Measurements from ENCODE around the gene HOMER1.
A peak's percentile ranks its signal among the peaks of the same experiment; 100 is the strongest.

HOMER1 gene, protein sequence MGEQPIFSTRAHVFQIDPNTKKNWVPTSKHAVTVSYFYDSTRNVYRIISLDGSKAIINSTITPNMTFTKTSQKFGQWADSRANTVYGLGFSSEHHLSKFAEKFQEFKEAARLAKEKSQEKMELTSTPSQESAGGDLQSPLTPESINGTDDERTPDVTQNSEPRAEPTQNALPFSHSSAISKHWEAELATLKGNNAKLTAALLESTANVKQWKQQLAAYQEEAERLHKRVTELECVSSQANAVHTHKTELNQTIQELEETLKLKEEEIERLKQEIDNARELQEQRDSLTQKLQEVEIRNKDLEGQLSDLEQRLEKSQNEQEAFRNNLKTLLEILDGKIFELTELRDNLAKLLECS

DNA sequence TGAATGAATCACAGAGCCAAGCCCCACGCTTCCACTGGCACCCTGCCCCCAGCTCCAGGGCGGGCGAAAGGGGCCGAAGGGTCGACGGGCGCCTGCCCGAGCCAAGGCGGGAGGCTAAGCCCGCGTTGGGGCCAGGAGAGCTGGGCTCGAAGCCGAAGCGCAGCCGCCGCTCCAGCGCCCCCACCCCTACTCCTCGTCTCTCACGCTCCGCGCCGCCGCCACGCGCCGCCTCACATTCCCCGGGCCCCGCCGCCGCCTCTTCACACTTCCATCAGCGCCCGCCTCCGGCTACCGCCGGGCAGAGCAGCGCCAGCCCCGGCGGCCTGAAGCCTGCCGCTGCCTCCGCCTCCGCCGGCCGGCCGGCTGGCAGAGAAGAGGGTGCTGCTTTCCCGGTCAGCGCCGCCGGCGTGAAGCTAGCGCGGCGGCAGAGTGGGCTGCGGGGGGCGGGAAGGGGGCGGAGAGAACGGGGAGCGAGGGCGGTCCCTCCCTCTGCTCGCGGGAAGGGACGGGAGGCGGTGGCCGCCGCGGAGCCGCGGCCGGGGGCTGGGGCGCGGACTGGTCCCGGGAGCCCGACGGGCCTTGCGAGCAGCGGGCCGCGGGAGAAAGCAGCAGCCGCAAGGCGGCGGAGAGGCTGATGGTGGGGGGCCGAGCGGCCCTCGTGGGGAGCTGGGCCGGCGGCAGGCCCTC lies at the start of gene HOMER1:
TSS of gene HOMER1 (minus strand) at position 431 of the 687 bp plus-strand sequence. CDS start 1,360 bp downstream, outside the sequence.
- peak; percentile 49 for DNase-seq (ENCODE audit: low spot score)

DNA sequence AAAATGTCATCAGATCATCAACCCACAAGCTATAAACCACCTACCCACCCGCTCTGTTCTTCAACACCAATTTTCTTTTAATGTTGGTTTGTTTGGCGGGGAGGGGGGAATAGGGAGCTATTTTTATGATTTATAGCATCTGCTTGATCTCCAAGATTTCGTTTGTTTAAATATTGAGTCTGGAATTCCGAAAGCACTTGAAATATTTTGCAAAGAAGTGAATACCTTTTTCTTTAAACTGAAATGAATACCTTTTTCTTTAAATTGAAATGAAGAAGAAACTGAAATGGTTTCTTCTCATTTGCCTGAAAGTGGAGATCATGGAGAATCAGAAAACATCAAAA lies 49.3 kb upstream of the HOMER1 start:
- DNase-seq (ENCODE audit: low spot score) = no peak

DNA sequence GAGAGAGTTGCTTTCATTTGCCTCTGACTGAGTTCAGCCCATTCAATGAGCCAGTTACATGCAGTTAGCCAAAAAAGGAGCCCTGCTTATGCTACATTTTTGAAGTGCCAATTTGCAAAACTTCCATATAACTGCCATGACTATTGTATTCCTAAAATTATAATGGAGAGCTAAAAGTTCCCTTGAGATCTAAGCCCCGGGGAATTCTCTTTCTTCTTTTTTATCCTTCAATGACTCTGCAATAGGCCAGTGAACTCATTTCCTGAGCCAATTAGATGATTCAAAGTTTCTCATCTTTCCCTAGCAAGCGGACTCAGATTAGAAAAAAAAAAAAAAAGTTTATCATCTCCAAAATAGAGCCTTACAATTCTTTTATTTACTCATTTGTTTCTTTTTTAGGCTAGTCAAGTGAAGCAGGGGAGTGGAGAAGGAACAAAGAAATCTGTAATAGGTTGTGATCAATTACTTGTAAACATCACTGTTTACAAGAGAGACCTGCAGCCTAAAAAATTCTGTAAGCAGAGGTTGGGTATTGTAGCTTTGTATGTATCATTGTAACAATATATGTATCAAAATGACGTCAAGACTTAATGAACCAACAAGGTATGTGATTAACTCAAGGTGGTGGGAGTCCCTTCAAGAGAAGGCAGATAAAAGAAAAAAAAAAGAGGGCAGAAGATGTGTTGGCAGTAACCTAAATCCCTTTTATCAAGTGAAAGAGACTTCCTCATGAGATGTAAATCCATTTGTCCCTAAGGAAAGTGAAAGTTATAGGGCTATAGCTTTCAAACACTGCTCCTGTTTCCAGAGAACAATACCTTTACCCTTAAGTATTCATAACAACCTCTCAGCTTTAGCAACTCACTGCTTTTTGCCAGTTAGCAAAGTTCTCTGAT lies 48.7 kb upstream of the HOMER1 start:
- no peak for DNase-seq (ENCODE audit: low spot score)

DNA sequence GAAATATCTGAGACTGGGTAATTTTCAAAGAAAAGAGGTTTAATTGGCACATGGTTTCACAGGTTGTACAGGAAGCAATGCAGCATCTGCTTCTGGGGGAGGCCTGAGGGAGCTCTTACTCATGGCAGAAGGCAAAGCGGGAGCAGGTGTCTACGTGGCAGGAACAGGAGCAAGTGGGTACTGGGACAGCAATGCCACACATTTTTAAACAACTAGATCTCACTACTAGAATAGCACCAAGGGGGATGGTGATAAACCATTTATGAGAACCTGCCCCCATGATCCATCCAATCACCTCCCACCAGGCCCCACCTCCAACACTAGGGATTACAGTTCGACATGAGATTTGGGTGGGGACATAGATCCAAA lies 47.6 kb upstream of the HOMER1 start:
- no peak for DNase-seq (ENCODE audit: low spot score)

DNA sequence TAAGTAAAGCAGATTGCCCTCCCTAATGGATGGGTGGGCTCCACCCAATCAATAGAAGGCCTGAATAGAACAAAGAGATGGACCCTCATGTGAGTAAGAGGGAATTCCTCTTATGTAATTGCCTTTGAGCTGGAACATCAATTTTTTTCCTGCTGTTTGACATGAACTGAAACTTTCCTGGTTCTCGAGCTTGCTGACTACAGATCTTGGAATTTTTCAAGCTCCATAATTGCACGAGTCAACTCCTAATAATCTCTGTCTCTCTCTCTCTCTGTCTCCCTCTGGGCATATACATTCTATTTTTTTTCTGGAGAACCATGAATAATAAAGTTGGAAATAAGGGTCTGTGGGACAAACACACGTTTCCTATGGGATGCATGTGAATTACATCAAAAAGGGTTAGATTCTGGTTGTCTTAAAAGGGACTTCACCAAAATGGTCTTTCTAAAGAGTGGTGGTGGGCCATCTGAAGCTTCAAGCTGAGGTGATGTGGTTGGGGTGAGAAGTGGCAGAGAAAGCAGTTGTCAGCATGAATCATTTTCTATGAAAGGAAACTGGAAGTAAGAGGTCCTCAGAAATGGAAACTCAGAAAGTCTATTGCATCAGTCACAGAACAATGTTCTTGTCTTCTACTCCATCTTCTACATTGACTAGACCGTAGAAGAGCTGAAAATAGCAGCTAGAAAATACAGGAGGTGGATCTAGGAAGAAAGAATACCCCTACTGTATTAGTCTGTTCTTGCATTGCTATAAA lies 47.0 kb upstream of the HOMER1 start:
- peak; percentile 4 for DNase-seq (ENCODE audit: low spot score)

DNA sequence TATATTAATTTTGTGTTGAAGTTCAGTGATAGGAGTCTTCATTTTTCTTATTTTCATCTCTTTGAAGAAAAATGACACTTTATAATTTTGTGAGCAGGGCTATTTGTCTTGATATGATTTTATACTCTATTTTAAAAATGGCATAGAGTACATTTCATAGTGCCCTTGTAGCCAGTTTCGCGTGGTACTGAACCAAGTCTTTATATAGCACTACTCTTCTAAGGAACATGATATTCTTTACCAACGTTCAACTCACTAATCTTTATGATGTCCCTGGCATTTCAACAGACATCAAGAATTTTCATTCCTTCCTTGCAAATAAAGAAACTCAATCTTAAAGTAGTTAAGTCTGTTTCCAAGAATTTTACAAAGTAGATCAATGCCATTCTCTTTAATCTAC lies 41.5 kb upstream of the HOMER1 start:
- no peak for DNase-seq (ENCODE audit: low spot score)

DNA sequence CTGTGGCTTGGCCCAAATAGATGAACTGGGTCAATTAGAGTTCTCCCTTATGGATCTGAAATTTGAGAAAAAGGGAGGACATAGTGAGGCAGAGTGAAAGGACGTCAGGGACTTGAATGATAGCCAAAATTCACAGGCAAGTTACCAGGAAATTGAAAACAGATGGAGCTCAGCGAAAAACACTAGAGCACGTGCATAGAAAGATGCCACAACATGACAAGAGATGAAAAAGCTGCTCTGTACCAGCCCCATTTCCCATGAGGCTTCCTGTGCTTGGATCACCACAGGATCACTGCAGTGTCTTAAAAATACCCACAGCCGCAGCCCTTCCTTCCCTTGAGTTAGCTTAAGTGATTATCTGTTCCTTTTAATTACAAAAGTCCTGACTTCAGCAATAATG lies 39.0 kb upstream of the HOMER1 start:
- DNase-seq (ENCODE audit: low spot score) = no peak

DNA sequence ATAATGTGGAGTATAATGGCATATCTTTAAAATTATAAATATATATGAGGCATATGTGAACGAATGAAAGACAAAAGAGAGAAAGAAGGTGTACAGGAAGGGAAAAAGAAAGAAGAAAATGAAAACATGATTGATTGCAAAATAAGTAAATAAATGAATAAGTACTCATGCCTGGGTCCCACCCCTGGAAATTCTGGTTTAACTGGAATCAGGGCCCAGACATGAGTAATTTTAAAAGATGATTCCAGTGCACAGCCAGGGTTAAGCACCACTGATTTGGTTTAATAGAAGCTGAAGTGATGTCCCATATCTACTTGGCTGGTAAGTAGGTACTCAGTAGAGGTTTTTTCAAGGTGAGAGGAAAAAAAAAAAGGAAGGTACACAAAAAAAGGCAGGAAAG lies 34.0 kb upstream of the HOMER1 start:
- DNase-seq (ENCODE audit: low spot score) = no peak

DNA sequence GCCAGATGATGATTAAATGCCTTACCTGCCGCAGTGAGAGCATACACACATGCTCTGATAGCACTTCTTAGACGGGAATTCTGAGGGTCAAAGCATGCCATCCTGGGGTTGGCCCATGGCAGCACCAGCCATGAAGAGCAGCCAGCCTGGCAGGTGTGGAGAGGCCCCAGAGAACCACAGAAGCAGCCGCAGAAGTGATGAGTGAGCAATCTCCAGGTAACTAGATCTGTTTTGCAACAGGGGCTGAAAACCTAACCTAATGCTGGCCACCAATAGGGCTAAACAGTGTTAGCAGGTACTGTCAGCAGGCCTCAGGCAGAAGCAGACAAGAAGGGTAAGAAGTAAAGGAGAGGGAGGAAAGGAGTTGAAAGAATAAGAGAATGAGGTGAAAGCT lies 33.5 kb upstream of the HOMER1 start:
- no peak for DNase-seq (ENCODE audit: low spot score)

DNA sequence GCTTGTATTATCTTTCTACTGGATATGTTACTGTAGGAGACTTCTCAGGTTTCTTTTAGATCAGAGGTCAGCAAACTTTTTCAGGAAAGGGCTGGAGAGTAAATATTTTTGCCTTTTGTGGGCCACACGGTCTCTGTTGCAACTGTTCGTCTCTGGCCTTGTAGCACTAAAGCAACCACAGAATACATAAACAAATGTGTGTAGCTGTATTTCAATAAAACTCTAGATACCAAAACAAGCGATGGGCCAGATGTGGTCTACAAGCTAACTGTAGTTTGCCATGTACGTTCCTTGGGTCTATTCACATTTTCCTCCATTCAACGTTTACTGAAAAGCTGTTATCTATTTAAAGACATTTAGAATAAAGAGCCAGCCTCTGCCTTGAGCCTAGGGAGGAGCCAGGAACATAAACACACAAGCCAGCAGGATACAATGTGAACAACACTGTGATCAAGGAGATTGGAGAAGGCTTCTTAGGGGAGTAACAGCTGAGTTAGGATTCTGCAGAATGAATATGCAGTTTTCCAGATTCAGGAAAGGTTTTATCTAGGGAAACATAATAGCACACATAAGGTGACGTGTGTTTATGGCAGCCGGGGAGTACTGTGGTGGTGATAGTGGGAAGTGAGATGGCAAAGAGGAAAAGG lies 33.0 kb upstream of the HOMER1 start:
- no peak for DNase-seq (ENCODE audit: low spot score)

DNA sequence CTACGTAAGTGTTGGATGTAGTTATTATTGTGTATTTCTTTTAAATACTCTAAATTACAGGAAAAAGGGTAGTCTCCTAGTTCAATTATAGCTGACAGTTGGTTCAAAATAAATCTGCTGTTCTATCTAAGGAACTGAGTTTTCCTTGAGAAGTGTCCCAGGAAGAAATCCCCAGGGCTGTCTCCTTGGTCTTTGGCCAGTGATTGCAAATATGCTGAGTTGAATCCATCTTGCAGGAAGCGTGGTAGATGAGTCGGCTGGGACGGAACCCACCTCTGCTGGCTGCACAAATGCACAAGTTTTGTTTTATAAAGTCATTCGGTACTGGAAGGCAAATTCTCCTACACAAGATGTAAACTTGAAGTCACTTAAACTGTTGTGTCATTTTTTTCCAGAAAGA lies 30.2 kb upstream of the HOMER1 start:
- DNase-seq (ENCODE audit: low spot score) = no peak

DNA sequence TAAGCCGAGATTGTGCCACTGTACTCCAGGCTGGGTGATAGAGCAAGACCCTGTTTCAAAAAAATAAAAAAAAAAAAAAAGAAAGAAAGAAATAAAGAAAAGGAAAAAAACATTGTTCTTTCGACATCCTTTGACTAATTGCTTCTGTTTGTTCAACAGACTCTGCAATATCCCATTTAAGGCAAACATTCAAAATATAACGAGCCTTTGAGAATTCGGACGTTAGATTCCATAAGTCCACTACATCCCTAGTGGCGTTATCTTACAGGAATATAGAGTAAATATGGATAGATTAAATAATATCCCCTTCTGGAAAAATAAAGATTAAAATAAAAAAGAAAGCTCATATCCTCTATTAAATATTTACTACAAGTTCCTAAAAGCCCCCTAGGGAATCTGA lies 27.0 kb upstream of the HOMER1 start:
- no peak for DNase-seq (ENCODE audit: low spot score)

DNA sequence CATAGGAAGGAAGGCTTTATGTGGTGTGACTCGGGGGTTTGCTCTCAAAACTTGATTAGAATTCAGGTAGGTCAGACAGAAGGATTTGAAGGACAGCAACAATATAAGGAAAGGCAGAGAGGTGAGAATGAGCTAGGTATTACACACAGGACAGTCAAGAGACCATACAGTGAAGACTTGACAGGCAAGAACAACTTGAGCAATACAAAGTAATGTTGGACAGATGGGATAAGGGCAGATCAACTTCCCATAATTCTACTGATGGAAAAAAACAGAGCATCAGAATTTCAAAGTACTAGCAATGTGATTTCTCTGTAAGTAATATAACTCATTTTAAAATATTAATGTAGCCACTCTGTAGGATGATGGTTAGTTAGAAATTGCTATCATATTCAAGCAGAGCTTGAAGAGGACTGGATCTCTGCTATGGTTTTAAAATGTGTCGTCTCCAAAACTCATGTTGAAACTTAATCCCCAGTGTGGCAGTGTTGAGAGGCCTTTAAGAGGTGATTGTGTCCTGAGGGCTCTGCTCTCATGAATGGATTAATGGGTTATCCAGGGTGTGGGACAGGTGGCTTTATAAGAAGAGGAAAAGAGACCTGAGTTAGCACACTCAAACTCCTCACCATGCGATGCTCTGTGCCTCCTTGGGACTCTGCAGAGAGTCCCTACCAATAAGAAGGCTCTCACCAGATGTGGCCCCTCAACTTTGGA lies 22.4 kb upstream of the HOMER1 start:
- DNase-seq (ENCODE audit: low spot score) = no peak

DNA sequence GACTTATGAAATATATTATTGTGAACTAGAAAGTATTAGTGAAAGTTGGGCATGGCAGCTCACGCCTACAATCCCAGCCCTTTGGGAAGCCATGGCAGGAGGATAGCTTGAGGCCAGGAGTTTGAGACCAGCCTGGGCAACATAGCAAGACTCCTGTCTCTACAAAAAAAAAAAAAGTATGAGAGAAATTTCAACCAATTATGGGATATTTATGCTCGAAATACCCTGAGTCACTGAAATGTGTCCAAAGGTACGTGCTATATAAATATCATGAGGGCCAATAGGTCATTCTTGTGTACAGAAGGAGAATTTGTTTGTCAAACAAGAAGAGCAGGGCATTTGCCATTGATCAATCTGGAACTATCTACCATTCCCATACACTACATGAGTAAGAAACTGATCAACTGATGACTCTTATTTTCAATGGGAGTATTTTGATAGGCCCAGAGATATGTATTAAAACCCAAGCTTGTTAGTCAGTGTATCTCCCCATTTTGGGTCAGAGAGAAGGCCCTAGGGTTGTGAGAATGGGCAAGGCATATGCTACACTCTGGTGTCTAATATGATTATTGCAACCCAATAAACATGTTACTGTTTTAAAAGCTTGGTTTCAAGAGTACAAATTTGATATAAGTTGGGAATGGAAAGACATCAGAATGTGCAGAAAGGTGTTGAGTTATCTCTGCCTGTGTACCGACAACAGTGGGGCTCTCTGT lies 21.7 kb upstream of the HOMER1 start:
- no peak for DNase-seq (ENCODE audit: low spot score)

DNA sequence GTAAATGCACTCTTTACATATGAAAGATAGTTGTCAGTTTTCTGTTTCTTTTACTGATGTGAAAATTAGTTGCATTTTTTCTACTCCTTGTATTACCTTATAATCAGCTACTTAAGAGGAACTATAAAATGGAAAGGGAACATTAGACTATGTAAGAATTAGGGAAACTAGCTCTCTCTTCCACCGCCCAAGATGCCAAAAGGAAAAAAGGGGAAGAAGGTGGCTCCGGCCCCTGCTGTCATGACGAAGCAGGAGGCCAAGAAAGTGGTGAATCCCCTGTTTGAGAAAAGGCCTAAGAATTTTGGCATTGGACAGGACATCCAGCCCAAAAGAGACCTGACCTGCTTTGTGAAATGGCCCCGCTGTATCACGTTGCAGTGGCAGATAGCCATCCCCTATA lies 15.2 kb upstream of the HOMER1 start:
- DNase-seq (ENCODE audit: low spot score) = no peak

DNA sequence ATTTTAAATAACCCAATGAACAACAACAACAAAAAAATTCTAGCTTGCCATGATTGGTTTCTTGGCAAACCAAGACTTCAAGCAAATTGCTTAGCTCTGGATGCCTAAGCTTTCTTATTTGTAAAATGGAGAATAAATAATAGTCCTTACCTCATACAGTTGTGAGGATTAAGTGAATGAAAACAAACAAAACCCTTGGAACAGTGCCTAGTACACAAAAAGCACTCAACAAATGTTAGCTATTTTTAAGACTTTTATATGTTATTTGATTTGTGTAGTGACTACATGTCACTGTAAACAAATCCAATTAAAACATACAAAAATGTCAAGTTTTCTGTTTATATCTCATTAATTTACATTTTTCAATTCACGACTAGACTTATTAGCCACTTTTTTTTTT lies 13.5 kb upstream of the HOMER1 start:
- no peak for DNase-seq (ENCODE audit: low spot score)

DNA sequence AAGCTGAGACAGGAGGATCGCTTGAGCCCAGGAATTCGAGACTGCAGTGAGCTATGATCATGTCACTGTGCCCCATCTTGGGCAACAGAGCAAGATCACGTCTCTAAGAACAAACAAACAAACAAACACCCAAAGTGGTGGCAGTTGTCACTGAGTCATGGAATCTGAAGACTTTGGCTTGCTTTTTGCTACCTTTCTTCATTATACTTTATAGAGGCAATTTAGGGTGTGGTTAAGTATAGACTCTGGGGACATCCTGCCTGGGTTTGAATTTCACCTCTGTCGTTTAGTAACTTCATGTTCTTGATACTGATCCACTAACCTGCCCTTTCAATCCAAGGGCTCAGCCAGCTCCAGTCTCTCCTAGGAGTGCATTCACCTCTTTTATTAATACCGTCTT lies 13.0 kb upstream of the HOMER1 start:
- no peak for DNase-seq (ENCODE audit: low spot score)

DNA sequence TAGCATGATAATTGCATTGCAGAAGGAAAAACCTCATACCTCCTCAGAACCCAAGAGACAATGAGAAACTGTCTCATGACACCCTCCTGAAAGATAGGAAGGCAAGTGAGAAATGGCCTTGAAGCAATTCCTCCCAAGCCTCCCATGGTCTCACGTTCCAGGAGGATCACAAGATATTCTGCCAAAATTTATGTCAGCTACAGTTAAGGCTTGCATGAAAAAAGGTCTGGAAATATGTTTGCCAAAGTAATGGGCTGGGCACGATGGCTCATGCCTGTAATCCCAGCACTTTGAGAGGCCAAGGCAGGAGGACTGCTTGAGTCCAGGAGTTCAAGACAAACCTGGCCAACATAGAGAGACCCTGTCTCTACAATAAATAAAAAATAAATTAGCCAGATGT lies 12.6 kb upstream of the HOMER1 start:
- no peak for DNase-seq (ENCODE audit: low spot score)

DNA sequence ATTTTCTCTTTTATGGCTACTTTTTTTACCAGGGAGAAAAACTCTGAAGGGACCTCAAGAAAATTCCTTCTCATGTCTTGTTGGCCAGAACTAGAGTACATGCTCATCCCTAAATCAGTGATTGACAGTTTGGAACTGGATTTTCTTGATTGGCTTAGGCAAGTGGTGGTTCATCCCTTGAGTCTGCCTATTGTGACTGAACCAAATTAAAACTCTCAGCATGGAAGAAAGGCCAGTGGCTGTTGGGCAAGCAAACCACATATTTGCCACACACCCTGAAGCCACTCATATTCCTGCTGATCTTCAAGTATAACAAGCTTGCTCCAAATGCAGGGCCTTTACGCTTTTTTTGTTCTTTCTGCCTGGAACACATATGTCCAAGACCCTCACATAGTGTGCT lies 7.2 kb upstream of the HOMER1 start:
- DNase-seq (ENCODE audit: low spot score) = no peak

DNA sequence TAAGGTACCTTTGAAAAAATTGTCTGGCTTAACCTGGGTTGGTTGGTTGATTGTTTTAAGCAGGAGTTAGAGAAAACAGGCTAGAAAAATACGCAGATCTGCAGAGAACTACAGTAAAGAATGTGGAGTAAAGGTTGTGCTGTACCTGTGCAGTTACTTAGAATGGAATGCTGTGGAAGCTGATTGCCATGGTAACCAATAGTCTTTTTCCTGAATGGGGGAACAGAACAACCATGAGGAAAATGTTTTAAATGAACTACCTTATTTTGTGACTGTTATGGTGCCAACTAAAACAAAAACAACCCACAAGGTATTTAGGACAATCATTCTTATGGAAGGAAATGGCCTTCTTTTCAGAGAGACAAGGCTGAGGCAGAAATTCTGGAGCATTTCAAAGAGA lies 4.8 kb upstream of the HOMER1 start:
- no peak for DNase-seq (ENCODE audit: low spot score)
